Measurements from ENCODE around the gene HTR2C.

DNA sequence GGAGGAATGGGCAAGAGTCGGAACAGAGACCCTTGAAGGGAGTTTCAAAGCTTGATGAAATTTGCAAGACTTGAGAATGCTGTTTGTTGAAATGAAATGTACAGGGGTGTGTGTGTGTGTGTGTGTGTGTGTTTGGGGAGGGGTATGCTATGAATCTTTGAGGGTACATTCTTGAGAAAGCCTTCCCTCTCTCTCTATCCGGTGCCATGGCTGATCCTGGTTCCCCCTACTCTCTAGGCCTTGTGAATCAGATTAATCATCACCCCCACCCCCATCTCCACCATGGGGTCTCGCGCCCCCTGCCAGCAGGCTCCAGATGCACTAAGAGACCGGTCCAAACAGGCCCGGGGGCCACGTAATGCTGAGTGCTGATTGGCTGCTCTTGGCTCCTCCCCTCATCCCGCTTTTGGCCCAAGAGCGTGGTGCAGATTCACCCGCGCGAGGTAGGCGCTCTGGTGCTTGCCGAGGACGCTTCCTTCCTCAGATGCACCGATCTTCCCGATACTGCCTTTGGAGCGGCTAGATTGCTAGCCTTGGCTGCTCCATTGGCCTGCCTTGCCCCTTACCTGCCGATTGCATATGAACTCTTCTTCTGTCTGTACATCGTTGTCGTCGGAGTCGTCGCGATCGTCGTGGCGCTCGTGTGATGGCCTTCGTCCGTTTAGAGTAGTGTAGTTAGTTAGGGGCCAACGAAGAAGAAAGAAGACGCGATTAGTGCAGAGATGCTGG is at the start of gene HTR2C:
- TF ChIP-seq, protein P1, sequence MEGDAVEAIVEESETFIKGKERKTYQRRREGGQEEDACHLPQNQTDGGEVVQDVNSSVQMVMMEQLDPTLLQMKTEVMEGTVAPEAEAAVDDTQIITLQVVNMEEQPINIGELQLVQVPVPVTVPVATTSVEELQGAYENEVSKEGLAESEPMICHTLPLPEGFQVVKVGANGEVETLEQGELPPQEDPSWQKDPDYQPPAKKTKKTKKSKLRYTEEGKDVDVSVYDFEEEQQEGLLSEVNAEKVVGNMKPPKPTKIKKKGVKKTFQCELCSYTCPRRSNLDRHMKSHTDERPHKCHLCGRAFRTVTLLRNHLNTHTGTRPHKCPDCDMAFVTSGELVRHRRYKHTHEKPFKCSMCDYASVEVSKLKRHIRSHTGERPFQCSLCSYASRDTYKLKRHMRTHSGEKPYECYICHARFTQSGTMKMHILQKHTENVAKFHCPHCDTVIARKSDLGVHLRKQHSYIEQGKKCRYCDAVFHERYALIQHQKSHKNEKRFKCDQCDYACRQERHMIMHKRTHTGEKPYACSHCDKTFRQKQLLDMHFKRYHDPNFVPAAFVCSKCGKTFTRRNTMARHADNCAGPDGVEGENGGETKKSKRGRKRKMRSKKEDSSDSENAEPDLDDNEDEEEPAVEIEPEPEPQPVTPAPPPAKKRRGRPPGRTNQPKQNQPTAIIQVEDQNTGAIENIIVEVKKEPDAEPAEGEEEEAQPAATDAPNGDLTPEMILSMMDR (IDR thresholded peaks at IDR 0.05; ENCODE audit: insufficient read depth, low read depth, low read length) = no peak
- TF ChIP-seq EZH2 (IDR thresholded peaks at IDR 0.05; ENCODE audit: insufficient read depth, low read length) = no peak

Data from astrocyte (in vitro differentiated cells and primary cell).